GM18520 (cell line): ENCODE measurements around the gene SECTM1.
"Not testable (repeated sequence)": the region's sequence is repeated elsewhere in the genome, so short reads cannot be mapped to it uniquely, and the experiment has no call there.

Experiments used
- ATAC-seq: cut with Tn5 transposase; IDR thresholded peaks from one replicate; pipeline ENCODE4 v1.9.1; 2021; ENCODE audit not compliant: unreplicated experiment

SECTM1 gene

GRCh38 chr17:82370471-82371332 is 37.1 kb upstream of the SECTM1 start:
- no peak for ATAC-seq

GRCh38 chr17:82369211-82369610 is 35.6 kb upstream of the SECTM1 start:
- ATAC-seq: no peak

DNA sequence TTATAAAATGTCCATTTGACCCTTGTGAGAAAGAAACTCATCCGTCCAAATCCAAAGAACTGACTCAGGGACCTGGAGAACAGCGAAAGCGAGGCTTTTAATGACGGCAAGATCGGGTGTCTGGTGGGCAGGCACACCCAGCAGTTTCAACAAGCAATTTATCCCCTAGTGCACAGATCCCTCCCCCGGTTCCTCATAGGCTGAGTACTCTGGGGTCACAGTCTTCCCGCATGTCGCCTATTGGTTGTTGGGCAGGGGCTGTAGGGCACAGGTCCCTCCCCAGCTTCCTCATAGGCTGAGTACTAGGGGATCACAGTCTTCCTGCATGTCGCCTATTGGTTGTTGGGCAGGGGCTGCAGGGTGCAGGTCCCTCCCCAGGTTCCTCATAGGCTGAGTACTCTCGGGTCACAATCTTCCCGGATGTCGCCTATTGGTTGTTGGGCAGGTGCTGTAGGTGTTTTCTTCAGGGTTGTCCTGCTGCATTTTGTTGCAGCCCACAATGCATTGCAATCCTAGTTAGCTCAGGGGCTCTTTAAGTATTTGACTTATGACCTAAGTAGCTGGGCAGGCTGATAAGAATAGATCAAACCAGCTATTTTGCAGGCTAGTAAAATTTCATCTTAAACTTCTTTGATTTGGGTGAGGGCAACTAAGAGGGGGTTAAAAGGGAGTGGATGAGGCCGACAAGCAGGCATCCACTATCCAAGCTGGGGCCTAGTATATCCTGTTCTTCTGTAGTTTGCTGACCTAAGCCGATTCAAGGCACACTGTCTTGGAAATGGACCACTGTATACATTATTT is 34.4 kb upstream of the SECTM1 start:
- no peak for ATAC-seq

GRCh38 chr17:82366749-82367148 is 33.2 kb upstream of the SECTM1 start:
- no peak for ATAC-seq

DNA sequence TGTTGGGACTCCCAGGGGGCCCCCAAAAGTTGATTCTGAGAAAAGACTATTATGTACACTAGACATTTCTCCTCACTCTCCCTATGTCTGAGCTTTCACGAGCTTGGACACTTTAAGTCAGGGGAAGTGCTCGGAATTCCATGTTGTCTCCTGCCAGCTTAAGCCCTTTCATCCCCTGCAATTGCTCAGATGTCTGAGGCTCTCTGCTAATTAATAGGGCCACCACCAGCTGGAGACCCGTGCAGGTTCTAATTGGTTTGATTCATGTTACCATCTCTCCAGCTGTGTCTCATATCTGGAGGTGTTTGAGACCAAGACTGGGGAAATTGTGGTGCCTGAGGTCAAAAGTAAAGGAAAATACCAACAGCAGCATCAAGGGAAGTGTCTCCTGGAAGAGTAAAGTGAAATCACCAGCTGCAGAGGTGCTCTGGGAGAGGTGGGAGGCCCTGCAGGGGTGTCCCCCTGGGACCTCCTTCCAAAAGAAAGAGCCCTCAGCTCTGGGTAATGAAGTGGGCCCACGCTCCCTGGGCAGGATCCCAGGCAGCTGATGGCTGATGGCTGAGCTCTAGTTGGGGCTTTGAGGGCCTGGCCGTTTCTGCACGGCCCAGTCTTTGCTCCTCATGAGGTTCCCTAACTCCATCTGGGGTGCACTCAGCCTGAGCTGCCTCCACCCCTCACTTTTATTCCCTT is 32.2 kb upstream of the SECTM1 start:
- no peak for ATAC-seq

DNA sequence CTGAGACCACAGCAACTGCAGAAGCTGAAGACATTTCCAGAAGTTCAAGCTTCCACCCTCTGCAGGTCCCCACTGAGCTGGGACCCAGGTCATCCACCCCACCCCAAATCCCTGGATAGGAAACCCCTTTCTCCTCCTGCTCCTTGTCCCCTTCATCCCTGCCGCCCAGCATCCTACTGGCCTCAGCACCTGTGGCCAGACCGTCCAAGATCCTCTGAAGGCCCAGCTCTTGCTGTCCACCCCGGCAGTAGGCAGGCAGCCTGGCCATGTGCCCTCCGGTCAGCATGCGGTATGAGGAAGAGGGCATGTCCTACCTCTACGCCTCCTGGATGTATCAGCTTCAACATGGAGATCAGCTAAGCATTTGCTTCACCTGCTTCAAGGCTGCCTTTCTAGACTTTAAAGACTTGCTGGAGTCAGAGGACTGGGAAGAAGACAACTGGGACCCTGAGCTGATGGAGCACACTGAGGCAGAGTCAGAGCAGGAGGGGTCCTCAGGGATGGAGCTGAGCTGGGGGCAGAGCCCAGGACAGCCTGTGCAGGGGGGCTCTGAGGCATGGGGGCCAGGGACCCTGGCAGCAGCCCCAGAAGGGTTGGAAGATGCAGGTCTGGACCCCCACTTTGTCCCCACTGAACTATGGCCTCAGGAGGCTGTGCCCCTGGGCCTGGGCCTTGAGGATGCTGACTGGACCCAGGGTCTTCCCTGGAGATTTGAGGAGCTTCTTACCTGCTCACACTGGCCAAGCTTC is 28.5 kb upstream of the SECTM1 start:
- no peak for ATAC-seq

DNA sequence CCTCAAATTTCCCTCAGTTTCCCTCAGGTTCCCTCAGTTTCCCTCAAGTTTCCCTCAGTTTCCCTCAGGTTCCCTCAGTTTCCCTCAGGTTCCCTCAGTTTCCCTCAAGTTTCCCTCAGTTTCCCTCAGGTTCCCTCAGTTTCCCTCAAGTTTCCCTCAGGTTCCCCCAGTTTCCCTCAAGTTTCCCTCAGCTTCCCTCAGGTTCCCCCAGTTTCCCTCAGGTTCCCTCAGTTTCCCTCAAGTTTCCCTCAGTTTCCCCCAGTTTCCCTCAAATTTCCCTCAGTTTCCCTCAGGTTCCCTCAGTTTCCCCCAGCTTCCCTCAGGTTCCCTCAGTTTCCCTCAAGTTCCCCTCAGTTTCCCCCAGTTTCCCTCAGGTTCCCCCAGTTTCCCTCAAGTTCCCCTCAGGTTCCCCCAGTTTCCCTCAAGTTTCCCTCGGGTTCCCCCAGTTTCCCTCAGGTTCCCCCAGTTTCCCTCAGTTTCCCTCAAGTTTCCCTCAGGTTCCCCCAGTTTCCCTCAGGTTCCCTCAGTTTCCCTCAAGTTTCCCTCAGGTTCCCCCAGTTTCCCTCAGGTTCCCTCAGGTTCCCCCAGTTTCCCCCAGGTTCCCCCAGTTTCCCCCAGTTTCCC is 26.0 kb upstream of the SECTM1 start:
- ATAC-seq: not testable (repeated sequence)

DNA sequence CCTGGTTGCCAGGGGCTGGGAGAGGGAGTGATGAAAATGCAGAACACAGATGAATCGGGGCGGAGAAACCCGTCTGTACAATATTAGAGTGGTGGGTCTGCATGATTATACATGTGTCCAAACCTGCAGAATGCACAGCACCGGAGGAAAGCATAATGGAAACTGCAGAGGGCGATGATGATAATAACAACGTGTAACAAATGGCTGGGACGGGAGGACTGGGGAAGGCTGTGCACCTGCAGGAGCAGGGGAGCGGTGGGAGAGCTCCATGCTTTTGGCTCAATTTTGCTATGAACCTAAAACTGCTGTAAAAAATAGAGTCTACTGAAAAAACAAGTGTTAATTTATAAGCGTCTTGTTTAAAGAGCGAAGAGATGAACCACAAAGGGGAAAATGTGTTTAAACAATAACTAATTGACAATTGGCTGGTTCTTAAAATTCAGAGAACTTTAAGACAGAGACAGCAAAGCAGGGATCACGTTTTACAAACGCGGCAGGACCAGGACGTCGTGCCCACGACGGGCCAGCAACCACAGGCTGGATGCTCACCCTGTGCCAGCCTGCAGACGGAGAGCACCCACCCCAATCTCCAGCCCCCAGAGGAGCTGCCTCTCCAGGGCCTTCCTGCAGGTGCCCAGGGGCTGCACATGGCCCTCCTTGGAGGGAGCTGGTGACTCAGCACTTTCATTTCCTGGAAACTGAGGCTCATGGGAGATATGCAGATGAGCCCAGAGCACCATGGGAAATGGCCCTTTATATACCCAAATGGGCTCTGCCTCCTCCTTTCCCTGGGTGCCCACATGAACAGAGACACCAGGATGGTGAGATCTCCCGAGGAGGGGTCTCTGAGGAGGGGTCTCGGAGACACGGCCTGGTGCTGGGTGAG is 25.1 kb upstream of the SECTM1 start, which contains the start of gene TEX19:
TEX19 (plus strand) TSS at position 783 of the 886 bp plus-strand sequence. CDS start 2,904 bp downstream, outside the sequence.
- no peak for ATAC-seq

DNA sequence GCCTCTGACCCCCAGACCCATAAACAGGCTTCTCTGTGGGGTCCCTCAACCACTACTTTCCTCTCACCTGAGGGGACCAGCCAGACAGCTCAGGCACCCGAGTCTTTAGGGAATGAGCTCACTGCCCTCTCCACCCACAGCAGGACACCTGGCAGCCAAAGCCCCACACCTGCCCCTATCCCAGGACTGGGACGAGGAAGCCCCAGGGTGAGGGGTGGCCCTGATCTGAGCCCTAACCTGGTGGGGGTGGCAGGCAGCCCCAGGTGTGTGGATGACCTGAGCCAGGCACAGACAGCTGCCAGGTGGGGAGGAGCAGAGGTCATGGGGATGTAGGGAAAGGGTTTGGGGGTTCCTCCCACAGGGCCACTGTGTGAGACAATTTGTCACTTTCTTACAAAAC is 23.8 kb upstream of the SECTM1 start:
- ATAC-seq: no peak

DNA sequence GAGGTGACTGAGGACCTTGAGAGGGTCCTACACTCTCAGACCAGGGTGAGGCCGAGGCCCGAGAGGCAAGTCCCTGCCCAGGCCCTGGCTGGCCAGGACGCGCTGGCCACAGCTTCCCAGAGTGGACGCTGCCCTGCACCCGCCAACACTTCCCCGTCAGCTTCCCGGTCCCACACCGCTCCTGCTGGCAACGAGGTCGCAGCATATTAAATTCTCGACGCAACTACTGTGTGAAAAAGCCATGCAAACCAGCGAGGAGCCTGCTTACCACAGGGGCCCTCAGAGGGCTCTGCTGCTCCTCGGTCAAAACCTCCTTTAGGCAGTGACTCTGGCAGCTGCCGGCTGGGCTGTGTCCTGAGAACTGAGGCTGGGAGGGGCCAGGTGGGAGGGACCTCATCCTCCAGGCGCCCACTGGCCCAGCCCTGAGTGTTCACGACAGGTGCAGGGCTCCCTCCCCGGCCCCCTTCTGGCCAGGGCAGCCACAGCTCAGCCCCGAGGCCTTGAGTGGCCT is 23.3 kb upstream of the SECTM1 start:
- ATAC-seq: no peak

- ATAC-seq: no peak
Measured at GRCh38 chr17:82355770-82356427, 22.3 kb upstream of the SECTM1 start.

- ATAC-seq: no peak
Measured at GRCh38 chr17:82354804-82355308, 21.3 kb upstream of the SECTM1 start.

GRCh38 chr17:82353484-82353883 is 19.9 kb upstream of the SECTM1 start:
- no peak for ATAC-seq

DNA sequence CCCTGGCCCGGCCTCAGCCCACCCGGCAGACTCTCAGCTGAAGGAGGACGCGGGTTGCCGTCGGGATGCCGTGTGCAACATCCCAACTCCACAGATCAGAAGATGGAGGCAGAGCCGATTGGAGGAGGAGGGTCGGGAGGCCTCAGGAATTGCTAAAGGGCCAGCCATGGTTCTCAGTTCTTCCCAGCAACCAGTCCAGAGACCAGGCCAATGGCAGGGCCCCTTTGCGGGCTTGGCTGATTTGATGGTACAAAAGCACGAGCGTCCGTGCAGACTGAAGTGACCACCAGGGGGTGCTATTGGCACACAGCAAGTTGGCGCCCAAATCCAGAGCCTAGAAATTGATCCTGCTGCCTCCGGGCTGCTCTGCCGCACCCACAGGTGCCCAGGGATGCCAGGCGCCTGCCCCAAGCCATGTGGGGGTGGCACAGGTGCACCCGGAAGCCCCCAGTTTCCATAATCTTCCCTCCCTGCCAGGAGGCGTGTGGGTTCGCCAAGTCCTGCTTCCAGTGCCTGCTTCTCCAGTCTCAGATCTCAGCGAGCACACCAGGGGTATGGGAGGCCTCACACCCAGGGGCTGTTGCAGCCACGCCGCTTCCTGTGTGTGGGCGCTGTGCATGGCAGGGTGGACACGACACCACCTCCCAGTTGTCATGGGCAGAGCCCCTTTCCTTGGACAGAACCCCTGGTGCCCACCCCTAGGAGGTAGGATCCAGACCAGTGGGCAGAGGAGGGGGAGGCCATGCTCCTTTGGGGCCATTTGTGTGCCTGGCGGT is 18.3 kb upstream of the SECTM1 start:
- ATAC-seq: no peak

GRCh38 chr17:82351254-82351712 is 17.7 kb upstream of the SECTM1 start:
- no peak for ATAC-seq

- ATAC-seq: no peak
Measured at GRCh38 chr17:82350182-82351030, 16.8 kb upstream of the SECTM1 start.

DNA sequence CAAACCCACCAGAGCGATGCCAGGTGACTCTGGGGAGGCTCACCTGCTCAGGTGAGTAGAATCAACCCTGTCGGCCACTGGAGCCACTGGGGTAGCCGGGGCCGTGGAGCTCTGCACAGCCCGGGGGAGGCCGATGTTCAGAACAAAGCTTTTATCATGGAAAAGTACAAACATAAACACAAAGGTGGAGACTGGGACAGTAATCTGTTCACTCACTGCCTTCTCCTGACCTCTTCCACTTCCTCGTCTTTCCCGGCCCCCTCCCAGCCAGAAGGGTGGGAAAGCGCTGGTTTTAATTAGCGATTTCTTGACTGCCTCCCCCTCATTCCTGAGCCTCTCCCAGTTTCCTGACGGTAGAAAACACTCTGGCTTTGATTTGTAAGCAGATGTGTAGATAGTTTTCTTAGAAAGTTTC is 15.7 kb upstream of the SECTM1 start:
- no peak for ATAC-seq
